ENCODE measurements around the gene BTN1A1.
A peak's percentile ranks its signal among the peaks of the same experiment; 100 is the strongest.
"Not testable (repeated sequence)": the region's sequence is repeated elsewhere in the genome, so short reads cannot be mapped to it uniquely, and the experiment has no call there.

The BTN1A1 gene

GRCh38 chr6:26459023-26459810, 40.9 kb upstream of the BTN1A1 start:
- Histone ChIP-seq H3K9ac (ENCODE audit: low read length) (no peak overlapping the region), H3K4me3 (ENCODE audit: insufficient read depth, low read length, poor library complexity, severe bottlenecking) (peak overlapping the region; percentile 87), H3K9me3 (ENCODE audit: insufficient read depth, low read length) (no peaks in the 10 kb centered on the region), H3K79me2 (ENCODE audit: insufficient read depth, low read length) (peaks cover 38% of the 10 kb centered on the region), H3K27ac (ENCODE audit: low read depth, low read length) (no peak overlapping the region), H2AFZ (ENCODE audit: low read depth, low read length, severe bottlenecking) (no peak overlapping the region), H3K9me2 (replicated peaks; ENCODE audit: insufficient read depth, low read length) (no peaks in the 10 kb centered on the region), H4K20me1 (ENCODE audit: low read depth, low read length) (no peaks in the 10 kb centered on the region), H3F3A (ENCODE audit: insufficient read depth) (no peaks in the 10 kb centered on the region), H3K27me3 (ENCODE audit: low read length) (no peaks in the 10 kb centered on the region), H3K36me3 (ENCODE audit: low read length) (peaks cover 24% of the 10 kb centered on the region; the same call in 1 of the 2 replicates), H3K4me2 (ENCODE audit: low read depth, low read length, poor library complexity, severe bottlenecking) (peak overlapping the region; percentile 58)
- no peak for TF ChIP-seq EZH2phosphoT487 (conservative IDR thresholded peaks at IDR 0.05; ENCODE audit: low read length)
- no peak for TF ChIP-seq CTCF (IDR thresholded peaks at IDR 0.05; ENCODE audit: insufficient read depth, low read length, poor library complexity, severe bottlenecking)

GRCh38 chr6:26461353-26461752, 38.8 kb upstream of the BTN1A1 start:
- H3K9ac ChIP-seq (ENCODE audit: low read length); H3K9me2 ChIP-seq (replicated peaks; ENCODE audit: insufficient read depth, low read length); H3F3A ChIP-seq (ENCODE audit: insufficient read depth); H3K9me3 ChIP-seq (ENCODE audit: insufficient read depth, low read length); H3K4me3 ChIP-seq (ENCODE audit: insufficient read depth, low read length, poor library complexity, severe bottlenecking); H3K4me2 ChIP-seq (ENCODE audit: low read depth, low read length, poor library complexity, severe bottlenecking); H3K27ac ChIP-seq (ENCODE audit: low read depth, low read length); H3K27me3 ChIP-seq (ENCODE audit: low read length); H4K20me1 ChIP-seq (ENCODE audit: low read depth, low read length); H2AFZ ChIP-seq (ENCODE audit: low read depth, low read length, severe bottlenecking): not testable (repeated sequence)
- peaks cover 33% of the 10 kb centered on the region; the same call in 1 of the 2 replicates for H3K36me3 ChIP-seq (ENCODE audit: low read length)
- H3K79me2 ChIP-seq (ENCODE audit: insufficient read depth, low read length) = peaks cover 38% of the 10 kb centered on the region

- H3K9ac ChIP-seq (ENCODE audit: low read length) = no peak overlapping the region
- H3K4me3 ChIP-seq (ENCODE audit: insufficient read depth, low read length, poor library complexity, severe bottlenecking) = no peak overlapping the region
- no peaks in the 10 kb centered on the region for H3K27me3 ChIP-seq (ENCODE audit: low read length)
- H3K27ac ChIP-seq (ENCODE audit: low read depth, low read length) = no peak overlapping the region
- H3K9me2 ChIP-seq (replicated peaks; ENCODE audit: insufficient read depth, low read length) = no peaks in the 10 kb centered on the region
- no peak overlapping the region for H3K4me2 ChIP-seq (ENCODE audit: low read depth, low read length, poor library complexity, severe bottlenecking)
- TF ChIP-seq EZH2phosphoT487 (conservative IDR thresholded peaks at IDR 0.05; ENCODE audit: low read length) (no peak), CTCF (IDR thresholded peaks at IDR 0.05; ENCODE audit: insufficient read depth, low read length, poor library complexity, severe bottlenecking) (no peak)
- no peaks in the 10 kb centered on the region for H3K9me3 ChIP-seq (ENCODE audit: insufficient read depth, low read length)
- H2AFZ ChIP-seq (ENCODE audit: low read depth, low read length, severe bottlenecking) = no peak overlapping the region
- no peaks in the 10 kb centered on the region for H4K20me1 ChIP-seq (ENCODE audit: low read depth, low read length)
- no peaks in the 10 kb centered on the region for H3F3A ChIP-seq (ENCODE audit: insufficient read depth)
- H3K79me2 ChIP-seq (ENCODE audit: insufficient read depth, low read length) = peaks cover 27% of the 10 kb centered on the region
- H3K36me3 ChIP-seq (ENCODE audit: low read length) = peaks cover 37% of the 10 kb centered on the region; the same call in 1 of the 2 replicates
These were observed 36.1 kb upstream of the BTN1A1 start for GRCh38 chr6:26464014-26464413.

GRCh38 chr6:26464416-26465131, 35.5 kb upstream of the BTN1A1 start:
- Histone ChIP-seq H4K20me1 (ENCODE audit: low read depth, low read length) (no peaks in the 10 kb centered on the region), H3K36me3 (ENCODE audit: low read length) (peaks cover 37% of the 10 kb centered on the region; the same call in 1 of the 2 replicates), H3K4me2 (ENCODE audit: low read depth, low read length, poor library complexity, severe bottlenecking) (no peak overlapping the region), H3K9ac (ENCODE audit: low read length) (no peak overlapping the region), H3K9me3 (ENCODE audit: insufficient read depth, low read length) (no peaks in the 10 kb centered on the region), H3K27me3 (ENCODE audit: low read length) (no peaks in the 10 kb centered on the region), H3K79me2 (ENCODE audit: insufficient read depth, low read length) (peaks cover 21% of the 10 kb centered on the region; the same call in 1 of the 2 replicates), H3K4me3 (ENCODE audit: insufficient read depth, low read length, poor library complexity, severe bottlenecking) (no peak overlapping the region), H3F3A (ENCODE audit: insufficient read depth) (no peaks in the 10 kb centered on the region), H2AFZ (ENCODE audit: low read depth, low read length, severe bottlenecking) (no peak overlapping the region), H3K9me2 (replicated peaks; ENCODE audit: insufficient read depth, low read length) (no peaks in the 10 kb centered on the region), H3K27ac (ENCODE audit: low read depth, low read length) (no peak overlapping the region)
- no peak for TF ChIP-seq EZH2phosphoT487 (conservative IDR thresholded peaks at IDR 0.05; ENCODE audit: low read length)
- no peak for TF ChIP-seq CTCF (IDR thresholded peaks at IDR 0.05; ENCODE audit: insufficient read depth, low read length, poor library complexity, severe bottlenecking)
